A549 (cell line): ENCODE measurements around the gene KIF5C. TPM values are rescaled to one million over a fixed set of nuclear protein-coding genes. Genes with fewer than 3 reads are reported as not detected.

Experiments used
- ATAC-seq, 2 experiments: fragments of 200-7000 bp in 1 of 2; fragments of >200 bp in 1 of 2; cut with Nextera tagmentation in 1 of 2; cut with Tn5 transposase in 1 of 2; 3 replicates each; pipeline versions ENCODE4 v1.8.0 to v1.9.1; 2018 to 2020; ENCODE audit warnings: mild to moderate bottlenecking in 1 of 2, moderate library complexity in 1 of 2
- CTCF ChIA-PET: fragments of 300-600 bp; sonication (Branson Sonifier 250); formaldehyde crosslinking; extraction: SDS; loops from one replicate; lab custom pipeline; 2021; ENCODE audit warnings: antibody characterized with exemption, inconsistent platforms; lab: Yijun Ruan, JAX
- POLR2A ChIA-PET: fragments of 350-600 bp; formaldehyde crosslinking; extraction: SDS; loops from one replicate; lab custom pipeline; 2021; ENCODE audit warnings: antibody characterized with exemption, inconsistent platforms; lab: Yijun Ruan, JAX
- DNase-seq, 2 experiments: peaks; one replicate each; pipeline versions ENCODE4 v3.0.0 to v3.0.0-alpha.2; 2011 to 2016; ENCODE audit warnings: low read depth in 1 of 2, low spot score in 1 of 2
- FAIRE-seq: peaks from 2 replicates; lab custom pipeline; 2011; peaks lifted over from hg19 to GRCh38; lab: Jason Lieb, UNC
- H3K27ac ChIP-seq, 2 experiments: fragments of >200 bp; sonication (Bioruptor Twin); formaldehyde crosslinking; 3 replicates each; pipeline ENCODE4 v1.5.1; 2016 to 2017
- H3K4me1 ChIP-seq: fragments of >200 bp; sonication (Bioruptor Twin); formaldehyde crosslinking; 3 replicates; pipeline ENCODE4 v1.6.1; 2016
- H3K4me2 ChIP-seq: fragments of >200 bp; sonication (Bioruptor Twin); formaldehyde crosslinking; 3 replicates; pipeline ENCODE4 v1.6.1; 2016
- H3K4me3 ChIP-seq: fragments of >200 bp; sonication (Bioruptor Twin); formaldehyde crosslinking; 3 replicates; pipeline ENCODE4 v1.5.1; 2016
- H3K9me3 ChIP-seq: fragments of >200 bp; sonication (Bioruptor Twin); formaldehyde crosslinking; 3 replicates; pipeline ENCODE4 v1.6.1; 2016
- CEBPB ChIP-seq, 2 experiments: fragments of >200 bp in 1 of 2; sonication (Bioruptor Twin) in 1 of 2; formaldehyde crosslinking in 1 of 2; IDR thresholded peaks; 2 replicates each; pipeline ENCODE4 v1.6.1; 2012 to 2016
- CHD2 ChIP-seq: fragments of 150-350 bp; IDR thresholded peaks from 2 replicates; pipeline ENCODE4 v1.6.1; 2014; ENCODE audit warnings: low read length; ENCODE audit not compliant: partially characterized antibody
- CHD4 ChIP-seq: fragments of 200-600 bp; sonication (generic); IDR thresholded peaks from 2 replicates; pipeline ENCODE4 v1.6.1; 2016; ENCODE audit warnings: antibody characterized with exemption, mild to moderate bottlenecking, borderline replicate concordance
- EP300 ChIP-seq, 2 experiments: fragments of >200 bp; sonication (Bioruptor Twin); formaldehyde crosslinking; IDR thresholded peaks; 2 replicates in 1 of 2; 3 replicates in 1 of 2; pipeline ENCODE4 v1.6.1; 2016 to 2017
- HDAC2 ChIP-seq: fragments of 200-600 bp; sonication (generic); IDR thresholded peaks from 2 replicates; pipeline ENCODE4 v1.6.1; 2016
- HOXB13 ChIP-seq: fragments of 250-450 bp; sonication (Bioruptor Pico); IDR thresholded peaks from 2 replicates; pipeline ENCODE4 v1.5.0; 2020; ENCODE audit warnings: low read depth, mild to moderate bottlenecking, moderate library complexity
- HOXB5 ChIP-seq: fragments of 250-450 bp; sonication (Bioruptor Pico); IDR thresholded peaks from 2 replicates; pipeline ENCODE4 v1.5.0; 2020; ENCODE audit warnings: mild to moderate bottlenecking, moderate library complexity
- JUNB ChIP-seq: fragments of >200 bp; sonication (Bioruptor Twin); formaldehyde crosslinking; IDR thresholded peaks from 2 replicates; pipeline ENCODE4 v1.6.1; 2016
- KDM1A ChIP-seq: fragments of 200-600 bp; sonication (generic); IDR thresholded peaks from 2 replicates; pipeline ENCODE4 v1.6.1; 2016; ENCODE audit warnings: low read depth, mild to moderate bottlenecking
- KDM5A ChIP-seq: fragments of 200-600 bp; sonication (generic); IDR thresholded peaks from 2 replicates; pipeline ENCODE4 v1.6.1; 2016; ENCODE audit warnings: antibody characterized with exemption, mild to moderate bottlenecking
- MAFK ChIP-seq: fragments of 450-650 bp; IDR thresholded peaks from 2 replicates; pipeline ENCODE4 v1.6.1; 2014; ENCODE audit not compliant: partially characterized antibody
- MAZ ChIP-seq: fragments of 150-350 bp; IDR thresholded peaks from 2 replicates; pipeline ENCODE4 v1.6.1; 2014; ENCODE audit warnings: antibody characterized with exemption, low read depth, low read length, borderline replicate concordance
- NPAS2 ChIP-seq: fragments of 250-450 bp; sonication (Bioruptor Pico); IDR thresholded peaks from 2 replicates; pipeline ENCODE4 v1.8.0; 2022; ENCODE audit warnings: mild to moderate bottlenecking, moderate library complexity, borderline replicate concordance
- NR3C1 ChIP-seq: fragments of >200 bp; sonication (Bioruptor Twin); formaldehyde crosslinking; IDR thresholded peaks from 3 replicates; pipeline ENCODE4 v1.6.1; 2017
- POLR2AphosphoS2 ChIP-seq: conservative IDR thresholded peaks from 2 replicates; pipeline ENCODE4 v1.6.1; 2012; ENCODE audit warnings: low read length, improper control_type of control experiment, inconsistent platforms
- RAD21 ChIP-seq, 2 experiments: fragments of >200 bp in 1 of 2; sonication (Bioruptor Twin) in 1 of 2; formaldehyde crosslinking in 1 of 2; IDR thresholded peaks in 1 of 2; conservative IDR thresholded peaks in 1 of 2; 2 replicates in 1 of 2; 3 replicates in 1 of 2; pipeline ENCODE4 v1.6.1; 2012 to 2018; ENCODE audit warnings: inconsistent platforms in 1 of 2
- RNF2 ChIP-seq: fragments of 200-600 bp; sonication (generic); IDR thresholded peaks from 2 replicates; pipeline ENCODE4 v1.6.1; 2016; ENCODE audit warnings: low read depth, mild to moderate bottlenecking, antibody characterized with exemption, moderate library complexity, borderline replicate concordance
- SMC3 ChIP-seq: fragments of >200 bp; sonication (Bioruptor Twin); formaldehyde crosslinking; IDR thresholded peaks from 3 replicates; pipeline ENCODE4 v1.6.1; 2018; ENCODE audit warnings: inconsistent platforms
- ZSCAN20 ChIP-seq: fragments of 250-450 bp; sonication (Bioruptor Pico); IDR thresholded peaks from 2 replicates; pipeline ENCODE4 v1.8.0; 2022; ENCODE audit warnings: mild to moderate bottlenecking, moderate library complexity
- WGBS: methylation state at CpG from one replicate; pipeline ENCODE4 v1.1.6; 2017; ENCODE audit errors: missing lambda C conversion rate; 5-methylcytosine and 5-hydroxymethylcytosine counted together
- polyA plus RNA-seq, 4 experiments: library from polyadenylated mRNA; depleted of rRNA in 3 of 4; stranded (reverse); fragments of >200 nt; fragmentation: RNase III in 1 of 4; extraction: RNeasy Plus Mini Kit Qiagen cat#74134 plus additional on column Dnase treatment in 1 of 4; gene quantifications; 2 replicates in 3 of 4; 3 replicates in 1 of 4; pipeline ENCODE4 v1.2.3, GENCODE V29; 2011 to 2017
- TF ChIP-seq, protein P1 (sequence below): fragments of >200 bp; sonication (Bioruptor Twin); formaldehyde crosslinking; IDR thresholded peaks from 3 replicates; pipeline ENCODE4 v1.5.1; 2016
- TF ChIP-seq, protein P2 (sequence below): IDR thresholded peaks from 2 replicates; pipeline ENCODE4 v1.6.1; 2012; ENCODE audit warnings: low read depth, borderline replicate concordance
- TF ChIP-seq, protein P3 (sequence below): fragments of >200 bp; sonication (Bioruptor Twin); formaldehyde crosslinking; IDR thresholded peaks from 3 replicates; pipeline ENCODE4 v1.6.1; 2016
- TF ChIP-seq, protein P4 (sequence below): fragments of 250-450 bp; sonication (Bioruptor Pico); IDR thresholded peaks from 2 replicates; pipeline ENCODE4 v1.5.0; 2021; ENCODE audit warnings: mild to moderate bottlenecking, moderate library complexity, borderline replicate concordance
- TF ChIP-seq, protein P5 (sequence below): fragments of 150-350 bp; IDR thresholded peaks from 2 replicates; pipeline ENCODE4 v1.6.1; 2014; ENCODE audit warnings: low read depth, mild to moderate bottlenecking, low read length
- TF ChIP-seq, protein P6 (sequence below): IDR thresholded peaks from 2 replicates; pipeline ENCODE4 v1.6.1; 2012

Gene KIF5C
- polyA plus RNA-seq, 2 of the 4 experiments (the other 2 are of a cell fraction): 0.27 to 0.30 TPM

DNA sequence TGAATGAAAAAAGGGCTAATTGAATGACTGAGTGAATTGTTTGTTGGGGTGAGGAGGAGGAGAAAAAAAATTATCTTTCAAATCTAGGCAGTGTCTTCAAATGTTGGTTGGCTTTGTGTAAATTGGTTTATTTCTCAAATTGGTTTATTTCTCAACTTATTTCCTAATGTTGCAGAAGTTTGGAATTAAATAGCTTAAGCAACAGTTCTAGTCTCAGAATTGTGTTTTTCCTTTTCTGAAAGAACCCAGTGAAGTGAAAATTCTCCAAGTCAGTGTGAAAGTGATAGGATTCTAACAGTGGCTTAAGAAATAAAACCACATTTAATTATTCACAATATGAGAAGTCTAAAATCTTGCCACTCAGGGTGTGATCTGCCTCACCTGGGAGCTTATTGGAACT, 108.9 kb downstream of the KIF5C start:
- no peak for DNase-seq
- CTCF ChIA-PET: no interaction called here

DNA sequence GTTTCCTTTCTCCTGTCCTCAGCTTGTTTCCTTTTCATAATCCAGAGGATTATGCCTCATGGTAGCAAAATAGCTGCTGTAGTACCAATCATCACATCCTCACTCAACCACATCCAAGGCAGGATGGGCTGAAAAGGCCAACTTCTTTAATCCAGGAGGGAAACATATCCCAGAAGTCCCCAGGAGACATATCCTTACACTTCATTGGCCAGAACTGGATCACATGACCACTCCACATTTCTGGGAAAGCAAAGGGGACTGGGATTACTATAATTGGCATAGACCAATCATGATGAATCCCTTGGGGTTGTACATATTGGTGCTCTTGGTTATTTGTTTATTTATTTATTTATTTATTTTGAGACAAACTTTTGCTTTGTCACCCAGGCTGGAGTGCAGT, 109.4 kb downstream of the KIF5C start:
- no peaks in the 10 kb centered on the region for H3K9me3 ChIP-seq
- H3K27ac ChIP-seq: no peak overlapping the region
- TF ChIP-seq RAD21 (conservative IDR thresholded peaks at IDR 0.05 in 1 of 2, IDR thresholded peaks at IDR 0.05 in 1 of 2) (no peak), SMC3 (no peak), RNF2 (no peak), MAZ (no peak), ZSCAN20 (CRISPR knock-in tag) (no peak)
- TF ChIP-seq, protein P1, sequence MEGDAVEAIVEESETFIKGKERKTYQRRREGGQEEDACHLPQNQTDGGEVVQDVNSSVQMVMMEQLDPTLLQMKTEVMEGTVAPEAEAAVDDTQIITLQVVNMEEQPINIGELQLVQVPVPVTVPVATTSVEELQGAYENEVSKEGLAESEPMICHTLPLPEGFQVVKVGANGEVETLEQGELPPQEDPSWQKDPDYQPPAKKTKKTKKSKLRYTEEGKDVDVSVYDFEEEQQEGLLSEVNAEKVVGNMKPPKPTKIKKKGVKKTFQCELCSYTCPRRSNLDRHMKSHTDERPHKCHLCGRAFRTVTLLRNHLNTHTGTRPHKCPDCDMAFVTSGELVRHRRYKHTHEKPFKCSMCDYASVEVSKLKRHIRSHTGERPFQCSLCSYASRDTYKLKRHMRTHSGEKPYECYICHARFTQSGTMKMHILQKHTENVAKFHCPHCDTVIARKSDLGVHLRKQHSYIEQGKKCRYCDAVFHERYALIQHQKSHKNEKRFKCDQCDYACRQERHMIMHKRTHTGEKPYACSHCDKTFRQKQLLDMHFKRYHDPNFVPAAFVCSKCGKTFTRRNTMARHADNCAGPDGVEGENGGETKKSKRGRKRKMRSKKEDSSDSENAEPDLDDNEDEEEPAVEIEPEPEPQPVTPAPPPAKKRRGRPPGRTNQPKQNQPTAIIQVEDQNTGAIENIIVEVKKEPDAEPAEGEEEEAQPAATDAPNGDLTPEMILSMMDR: no peak
- TF ChIP-seq, protein P2, sequence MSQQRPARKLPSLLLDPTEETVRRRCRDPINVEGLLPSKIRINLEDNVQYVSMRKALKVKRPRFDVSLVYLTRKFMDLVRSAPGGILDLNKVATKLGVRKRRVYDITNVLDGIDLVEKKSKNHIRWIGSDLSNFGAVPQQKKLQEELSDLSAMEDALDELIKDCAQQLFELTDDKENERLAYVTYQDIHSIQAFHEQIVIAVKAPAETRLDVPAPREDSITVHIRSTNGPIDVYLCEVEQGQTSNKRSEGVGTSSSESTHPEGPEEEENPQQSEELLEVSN: no peak
- TF ChIP-seq, all 56 proteins: peak for 0
- no peak for FAIRE-seq
- ATAC-seq: no peak
- Histone ChIP-seq H3K4me2 (no peak overlapping the region), H3K4me3 (no peak overlapping the region), H3K4me1 (no peaks in the 10 kb centered on the region)
- ChIA-PET POLR2A (no interaction called here), CTCF (interaction anchor here (1.5 kb wide), 1 partner anchor 32 kb away, joined by 5 read pairs; no protein-coding TSS in a partner anchor)
- no peak for DNase-seq

More for the DNA sequence above, 108.9 kb downstream of the KIF5C start:
- POLR2A ChIA-PET: no interaction called here
- TF ChIP-seq, protein P3, sequence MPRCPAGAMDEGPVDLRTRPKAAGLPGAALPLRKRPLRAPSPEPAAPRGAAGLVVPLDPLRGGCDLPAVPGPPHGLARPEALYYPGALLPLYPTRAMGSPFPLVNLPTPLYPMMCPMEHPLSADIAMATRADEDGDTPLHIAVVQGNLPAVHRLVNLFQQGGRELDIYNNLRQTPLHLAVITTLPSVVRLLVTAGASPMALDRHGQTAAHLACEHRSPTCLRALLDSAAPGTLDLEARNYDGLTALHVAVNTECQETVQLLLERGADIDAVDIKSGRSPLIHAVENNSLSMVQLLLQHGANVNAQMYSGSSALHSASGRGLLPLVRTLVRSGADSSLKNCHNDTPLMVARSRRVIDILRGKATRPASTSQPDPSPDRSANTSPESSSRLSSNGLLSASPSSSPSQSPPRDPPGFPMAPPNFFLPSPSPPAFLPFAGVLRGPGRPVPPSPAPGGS: no peak
- TF ChIP-seq KDM5A (no peak), EP300 (IDR thresholded peaks at IDR 0.05) (no peak), JUNB (no peak), HOXB13 (CRISPR knock-in tag) (no peak)
- TF ChIP-seq, protein P4, sequence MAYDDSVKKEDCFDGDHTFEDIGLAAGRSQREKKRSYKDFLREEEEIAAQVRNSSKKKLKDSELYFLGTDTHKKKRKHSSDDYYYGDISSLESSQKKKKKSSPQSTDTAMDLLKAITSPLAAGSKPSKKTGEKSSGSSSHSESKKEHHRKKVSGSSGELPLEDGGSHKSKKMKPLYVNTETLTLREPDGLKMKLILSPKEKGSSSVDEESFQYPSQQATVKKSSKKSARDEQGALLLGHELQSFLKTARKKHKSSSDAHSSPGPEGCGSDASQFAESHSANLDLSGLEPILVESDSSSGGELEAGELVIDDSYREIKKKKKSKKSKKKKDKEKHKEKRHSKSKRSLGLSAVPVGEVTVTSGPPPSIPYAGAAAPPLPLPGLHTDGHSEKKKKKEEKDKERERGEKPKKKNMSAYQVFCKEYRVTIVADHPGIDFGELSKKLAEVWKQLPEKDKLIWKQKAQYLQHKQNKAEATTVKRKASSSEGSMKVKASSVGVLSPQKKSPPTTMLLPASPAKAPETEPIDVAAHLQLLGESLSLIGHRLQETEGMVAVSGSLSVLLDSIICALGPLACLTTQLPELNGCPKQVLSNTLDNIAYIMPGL (CRISPR knock-in tag): no peak
- TF ChIP-seq, all 56 proteins: peak for 0
- ATAC-seq: no peak
- Histone ChIP-seq H3K9me3 (no peaks in the 10 kb centered on the region), H3K4me1 (no peaks in the 10 kb centered on the region), H3K4me2 (no peak overlapping the region), H3K4me3 (no peak overlapping the region), H3K27ac (no peak overlapping the region)
- no peak for FAIRE-seq

DNA sequence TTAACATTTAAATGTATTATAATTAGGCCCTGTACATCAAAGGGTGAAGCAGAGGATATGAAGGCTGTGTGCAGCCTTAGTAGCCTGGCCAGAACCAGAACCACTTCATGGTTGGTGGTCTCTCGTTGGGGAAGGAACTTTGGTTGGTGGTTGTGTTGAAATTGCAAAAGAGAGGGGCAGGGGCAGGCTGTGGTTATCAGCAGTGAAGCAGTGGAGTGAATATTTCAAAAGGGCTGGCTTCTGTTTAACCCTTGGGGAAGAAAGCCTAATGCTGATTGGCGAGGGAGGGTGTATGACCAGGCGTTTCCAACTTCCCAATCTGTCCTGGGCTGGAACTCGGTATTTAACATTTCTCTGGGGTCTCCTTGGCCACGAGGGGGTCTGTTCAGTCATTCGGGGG, 112.3 kb downstream of the KIF5C start:
- WGBS: 11% methylated on average over 6 of the region's 6 CpGs
- FAIRE-seq (no peak), ATAC-seq (no peak), DNase-seq (no peak)
- TF ChIP-seq HOXB5 (no peak), NPAS2 (CRISPR knock-in tag) (no peak), CHD2 (no peak), KDM5A (no peak), MAZ (no peak), POLR2AphosphoS2 (no peak), MAFK (no peak), KDM1A (no peak), ZSCAN20 (CRISPR knock-in tag) (no peak), NR3C1 (no peak), CHD4 (no peak), CEBPB (IDR thresholded peaks at IDR 0.05) (no peak), HDAC2 (no peak)
- TF ChIP-seq, protein P5, sequence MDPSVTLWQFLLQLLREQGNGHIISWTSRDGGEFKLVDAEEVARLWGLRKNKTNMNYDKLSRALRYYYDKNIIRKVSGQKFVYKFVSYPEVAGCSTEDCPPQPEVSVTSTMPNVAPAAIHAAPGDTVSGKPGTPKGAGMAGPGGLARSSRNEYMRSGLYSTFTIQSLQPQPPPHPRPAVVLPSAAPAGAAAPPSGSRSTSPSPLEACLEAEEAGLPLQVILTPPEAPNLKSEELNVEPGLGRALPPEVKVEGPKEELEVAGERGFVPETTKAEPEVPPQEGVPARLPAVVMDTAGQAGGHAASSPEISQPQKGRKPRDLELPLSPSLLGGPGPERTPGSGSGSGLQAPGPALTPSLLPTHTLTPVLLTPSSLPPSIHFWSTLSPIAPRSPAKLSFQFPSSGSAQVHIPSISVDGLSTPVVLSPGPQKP: no peak
- TF ChIP-seq, protein P2: no peak
- TF ChIP-seq, protein P6, sequence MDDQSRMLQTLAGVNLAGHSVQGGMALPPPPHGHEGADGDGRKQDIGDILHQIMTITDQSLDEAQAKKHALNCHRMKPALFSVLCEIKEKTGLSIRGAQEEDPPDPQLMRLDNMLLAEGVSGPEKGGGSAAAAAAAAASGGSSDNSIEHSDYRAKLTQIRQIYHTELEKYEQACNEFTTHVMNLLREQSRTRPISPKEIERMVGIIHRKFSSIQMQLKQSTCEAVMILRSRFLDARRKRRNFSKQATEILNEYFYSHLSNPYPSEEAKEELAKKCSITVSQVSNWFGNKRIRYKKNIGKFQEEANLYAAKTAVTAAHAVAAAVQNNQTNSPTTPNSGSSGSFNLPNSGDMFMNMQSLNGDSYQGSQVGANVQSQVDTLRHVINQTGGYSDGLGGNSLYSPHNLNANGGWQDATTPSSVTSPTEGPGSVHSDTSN: no peak
- no peak overlapping the region for H3K4me2 ChIP-seq
- no peak overlapping the region for H3K27ac ChIP-seq
- H3K4me3 ChIP-seq: no peak overlapping the region
- ChIA-PET CTCF (interaction anchor here (1.2 kb wide), 1 partner anchor 348 kb away, joined by 3 read pairs; no protein-coding TSS in a partner anchor), POLR2A (no interaction called here)
- H3K9me3 ChIP-seq: no peaks in the 10 kb centered on the region
- H3K4me1 ChIP-seq: no peaks in the 10 kb centered on the region
